Tibial artery (tissue), 4 donors: ENCODE data around the gene RALB.

Source experiments
- DNase-seq, 2 donors: peaks; one replicate each; pipeline ENCODE4 v3.0.0-alpha.2; 2019
- H3K27ac ChIP-seq, 2 donors: fragments of 200-600 bp; sonication (generic) in 1 of 2; 1 replicate in 1 of 2; 2 replicates in 1 of 2; pipeline ENCODE4 v1.5.1; 2018 to 2019; ENCODE audit warnings: mild to moderate bottlenecking in 1 of 2
- H3K27me3 ChIP-seq, 2 donors: fragments of 200-600 bp; sonication (generic) in 1 of 2; one replicate each; pipeline versions ENCODE4 v1.5.1 to v1.6.0; 2016 to 2019
- H3K36me3 ChIP-seq, 3 donors: fragments of 200-600 bp; sonication (generic) in 2 of 3; one replicate each; pipeline ENCODE4 v1.5.1; 2016 to 2019; ENCODE audit warnings: mild to moderate bottlenecking in 2 of 3
- H3K4me1 ChIP-seq, 4 donors: fragments of 200-600 bp; sonication (generic) in 2 of 4; 1 replicate in 3 of 4; 2 replicates in 1 of 4; pipeline ENCODE4 v1.5.1; 2016 to 2019
- H3K4me3 ChIP-seq, 2 donors: fragments of 200-600 bp; sonication (generic) in 1 of 2; 1 replicate in 1 of 2; 2 replicates in 1 of 2; pipeline ENCODE4 v1.5.1; 2018 to 2019; ENCODE audit warnings: mild to moderate bottlenecking in 2 of 2
- H3K9me3 ChIP-seq, 3 donors: fragments of 200-600 bp; sonication (generic) in 1 of 3; one replicate each; pipeline ENCODE4 v1.5.1; 2016 to 2019
- intact Hi-C: fragments of 100-400 bp; cut with DNase I; formaldehyde crosslinking; loops from one replicate; pipeline ENCODE4 v1.15.0; 2023; ENCODE audit warnings: low total_unique reads
- TF ChIP-seq, protein P1 (sequence below), 2 experiments: fragments of 200-600 bp in 1 of 2; fragments of 450-650 bp in 1 of 2; IDR thresholded peaks; one replicate each; pipeline ENCODE4 v1.5.1; 2017 to 2019; ENCODE audit warnings: antibody characterized with exemption in 2 of 2, mild to moderate bottlenecking in 1 of 2, moderate library complexity in 1 of 2

RALB gene

DNA sequence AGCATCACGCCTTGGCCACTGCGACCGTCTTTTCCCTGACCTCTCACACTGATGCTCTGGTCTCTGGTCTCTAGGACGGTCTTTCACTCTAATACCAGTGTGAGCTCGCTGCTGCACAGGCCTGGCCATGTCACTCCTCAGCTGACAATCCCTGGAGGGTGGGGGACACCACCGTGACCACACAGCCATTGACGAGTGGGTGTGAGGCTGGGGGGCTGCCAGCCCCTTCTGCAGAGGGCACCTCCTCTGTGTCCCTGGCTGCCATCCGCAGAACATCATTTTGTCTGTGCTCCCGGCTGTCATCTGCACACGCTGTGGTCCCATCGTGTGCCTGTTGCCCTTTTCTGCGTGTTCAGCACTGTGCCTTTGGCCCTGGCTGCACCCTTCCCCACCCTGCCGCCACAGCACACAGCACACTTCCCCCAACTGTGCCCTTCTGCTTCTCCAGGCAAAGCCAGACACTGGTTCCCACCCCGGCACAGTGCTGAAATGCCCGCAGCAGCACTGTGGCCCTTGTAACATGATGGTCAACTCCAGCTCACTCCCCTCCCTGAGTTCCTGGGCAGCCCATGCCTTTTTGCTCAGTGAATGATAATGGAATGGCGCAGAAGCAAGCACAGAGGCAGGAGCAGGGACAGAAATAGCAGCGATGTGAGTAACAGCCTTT, 62.8 kb downstream of the RALB start:
- peak in 1 of 2 donors; percentile 43 for DNase-seq
- H3K27me3 ChIP-seq: no peaks in the 10 kb centered on the region
- peaks cover 0 to 17% (median 8%) of the 10 kb centered on the region in 4 donors for H3K4me1 ChIP-seq
- no peaks in the 10 kb centered on the region for H3K36me3 ChIP-seq
- H3K9me3 ChIP-seq: no peaks in the 10 kb centered on the region
- no peak overlapping the region for H3K4me3 ChIP-seq
- no peak overlapping the region for H3K27ac ChIP-seq
- TF ChIP-seq, protein P1, sequence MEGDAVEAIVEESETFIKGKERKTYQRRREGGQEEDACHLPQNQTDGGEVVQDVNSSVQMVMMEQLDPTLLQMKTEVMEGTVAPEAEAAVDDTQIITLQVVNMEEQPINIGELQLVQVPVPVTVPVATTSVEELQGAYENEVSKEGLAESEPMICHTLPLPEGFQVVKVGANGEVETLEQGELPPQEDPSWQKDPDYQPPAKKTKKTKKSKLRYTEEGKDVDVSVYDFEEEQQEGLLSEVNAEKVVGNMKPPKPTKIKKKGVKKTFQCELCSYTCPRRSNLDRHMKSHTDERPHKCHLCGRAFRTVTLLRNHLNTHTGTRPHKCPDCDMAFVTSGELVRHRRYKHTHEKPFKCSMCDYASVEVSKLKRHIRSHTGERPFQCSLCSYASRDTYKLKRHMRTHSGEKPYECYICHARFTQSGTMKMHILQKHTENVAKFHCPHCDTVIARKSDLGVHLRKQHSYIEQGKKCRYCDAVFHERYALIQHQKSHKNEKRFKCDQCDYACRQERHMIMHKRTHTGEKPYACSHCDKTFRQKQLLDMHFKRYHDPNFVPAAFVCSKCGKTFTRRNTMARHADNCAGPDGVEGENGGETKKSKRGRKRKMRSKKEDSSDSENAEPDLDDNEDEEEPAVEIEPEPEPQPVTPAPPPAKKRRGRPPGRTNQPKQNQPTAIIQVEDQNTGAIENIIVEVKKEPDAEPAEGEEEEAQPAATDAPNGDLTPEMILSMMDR (IDR thresholded peaks at IDR 0.05): no peak
- intact Hi-C loops: loop anchor here (10.0 kb wide), 1 partner anchor 91 kb away; the partner anchor contains the start of gene TMEM185B

DNA sequence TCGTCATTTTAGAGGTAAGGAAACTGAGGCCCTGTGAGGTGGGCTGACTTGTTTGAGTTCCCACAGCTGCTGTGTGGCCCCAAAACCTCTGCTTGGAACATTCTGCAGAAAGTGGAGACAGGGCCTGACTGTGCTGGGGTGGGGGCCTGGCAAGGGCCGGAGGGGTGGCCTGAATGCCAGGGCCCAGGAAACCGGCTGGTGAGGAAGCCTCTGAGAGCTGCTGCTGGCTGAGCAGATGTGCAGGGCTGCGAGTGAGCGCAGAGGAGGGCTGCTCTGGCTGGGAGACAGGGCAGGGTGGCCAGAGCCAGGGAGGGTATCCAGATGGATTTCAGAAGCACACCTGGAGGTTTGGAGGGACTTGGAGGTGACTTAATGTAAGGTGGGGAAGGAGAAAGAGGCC, 63.4 kb downstream of the RALB start:
- H3K27ac ChIP-seq: no peak overlapping the region
- H3K27me3 ChIP-seq: no peaks in the 10 kb centered on the region
- DNase-seq: peak in 1 of 2 donors; percentile 51
- H3K4me3 ChIP-seq: no peak overlapping the region
- H3K36me3 ChIP-seq: no peaks in the 10 kb centered on the region
- H3K9me3 ChIP-seq: no peaks in the 10 kb centered on the region
- H3K4me1 ChIP-seq: peaks cover 0 to 17% (median 8%) of the 10 kb centered on the region in 4 donors
- TF ChIP-seq, protein P1 (IDR thresholded peaks at IDR 0.05): no peak
- intact Hi-C loops: loop anchor here (10.0 kb wide), 1 partner anchor 91 kb away; the partner anchor contains the start of gene TMEM185B

DNA sequence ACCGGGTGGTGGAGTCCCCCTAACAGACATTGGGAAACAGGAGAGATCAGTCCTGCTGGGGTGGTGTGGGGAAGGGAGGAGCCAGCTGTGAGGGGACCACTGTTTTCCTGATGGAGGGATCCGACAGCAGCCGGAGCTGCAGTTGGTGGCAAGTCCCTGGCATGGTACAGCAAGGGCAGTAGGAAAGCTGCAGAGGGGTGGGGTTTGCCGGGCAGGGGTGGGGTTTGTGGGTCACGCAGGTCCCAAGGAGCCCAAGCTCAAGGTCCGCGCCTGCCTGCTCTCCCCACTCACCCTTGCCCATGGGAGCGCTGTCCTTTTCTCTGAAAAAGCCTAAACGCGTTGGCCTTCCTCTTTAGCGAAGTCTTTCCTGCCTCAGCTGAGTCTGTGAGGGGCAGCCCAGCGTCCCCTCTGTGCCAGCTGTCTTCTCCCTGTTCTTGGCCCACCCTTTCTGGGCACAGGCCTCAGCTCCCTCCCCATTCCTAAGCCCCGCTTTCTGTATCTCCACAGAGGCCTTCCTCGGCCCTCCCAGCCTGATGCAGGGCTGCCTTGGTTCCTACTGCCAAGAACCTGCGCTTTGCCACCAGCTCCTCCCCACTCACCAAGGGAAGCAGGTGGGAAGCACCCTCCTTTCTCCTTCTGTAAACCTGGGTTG, 64.0 kb downstream of the RALB start:
- H3K27ac ChIP-seq: no peak overlapping the region
- H3K9me3 ChIP-seq: no peaks in the 10 kb centered on the region
- H3K4me1 ChIP-seq: peaks cover 0 to 17% (median 8%) of the 10 kb centered on the region in 4 donors
- no peaks in the 10 kb centered on the region for H3K27me3 ChIP-seq
- TF ChIP-seq, protein P1 (IDR thresholded peaks at IDR 0.05): no peak
- peak in 1 of 2 donors; percentile 60 for DNase-seq
- intact Hi-C loops: loop anchor here (10.0 kb wide), 1 partner anchor 92 kb away; the partner anchor contains the start of gene TMEM185B
- no peak overlapping the region for H3K4me3 ChIP-seq
- H3K36me3 ChIP-seq: no peaks in the 10 kb centered on the region

DNA sequence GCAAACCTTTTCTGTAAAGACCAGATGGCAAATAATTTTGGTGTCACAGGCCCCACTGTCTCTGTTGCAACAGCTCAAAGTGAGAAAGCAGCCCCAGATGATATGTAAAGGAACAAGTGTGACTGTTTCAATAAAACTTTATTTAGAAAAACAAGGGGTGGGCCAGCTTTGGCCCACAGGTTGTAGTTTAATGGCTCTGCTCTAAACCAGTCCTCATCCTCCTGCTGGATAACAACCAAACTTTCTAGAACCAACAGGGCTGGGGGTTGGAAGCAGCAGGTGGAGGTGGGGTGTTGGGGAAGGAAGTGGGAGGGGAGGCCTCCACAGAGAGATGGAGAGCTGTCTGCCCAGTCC, 64.5 kb downstream of the RALB start:
- peaks cover 0 to 17% (median 8%) of the 10 kb centered on the region in 4 donors for H3K4me1 ChIP-seq
- no peak overlapping the region for H3K27ac ChIP-seq
- intact Hi-C loops: loop anchor here (10.0 kb wide), 1 partner anchor 92 kb away; the partner anchor contains the start of gene TMEM185B

DNA sequence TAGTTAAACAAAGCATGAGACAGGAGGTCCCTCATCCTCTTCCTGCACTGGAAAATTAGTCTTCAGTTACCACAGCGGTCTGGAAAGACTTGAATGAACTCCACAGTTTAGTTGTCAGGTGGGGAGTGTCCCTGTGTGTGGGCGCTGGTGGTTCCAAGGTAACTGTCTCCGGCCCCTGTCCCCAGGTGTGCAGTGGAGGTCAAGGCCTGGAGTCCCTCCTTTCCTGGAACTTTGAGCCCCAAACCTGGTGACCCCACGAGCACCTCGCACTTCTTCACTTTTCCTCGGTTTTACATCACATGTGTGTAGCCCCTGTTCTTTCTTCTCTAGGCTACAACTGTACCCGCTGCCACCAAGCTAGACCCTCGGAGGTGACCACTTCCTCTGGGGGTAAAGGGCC, 65.3 kb downstream of the RALB start:
- H3K4me3 ChIP-seq: no peak overlapping the region
- no peaks in the 10 kb centered on the region for H3K36me3 ChIP-seq
- H3K9me3 ChIP-seq: no peaks in the 10 kb centered on the region
- H3K4me1 ChIP-seq: peaks cover 0 to 12% (median 6%) of the 10 kb centered on the region in 4 donors
- H3K27ac ChIP-seq: no peak overlapping the region
- no peaks in the 10 kb centered on the region for H3K27me3 ChIP-seq
- TF ChIP-seq, protein P1 (IDR thresholded peaks at IDR 0.05): no peak
- intact Hi-C loops: loop anchor here (10.0 kb wide), 1 partner anchor 93 kb away; the partner anchor contains the start of gene TMEM185B
- DNase-seq: peak in 1 of 2 donors; percentile 31

More for the DNA sequence above, 64.5 kb downstream of the RALB start:
- H3K36me3 ChIP-seq: no peaks in the 10 kb centered on the region
- DNase-seq: peak in 1 of 2 donors; percentile 37
- H3K9me3 ChIP-seq: no peaks in the 10 kb centered on the region
- TF ChIP-seq, protein P1 (IDR thresholded peaks at IDR 0.05): no peak
- no peak overlapping the region for H3K4me3 ChIP-seq
- H3K27me3 ChIP-seq: no peaks in the 10 kb centered on the region
